ENCODE results near the gene ESPNL. TPM values are rescaled to one million over a fixed set of nuclear protein-coding genes. Genes with fewer than 3 reads are reported as not detected.

The ESPNL gene
- total and polyA plus RNA-seq, 2 donors: 0.23 to 3.5 TPM

GRCh38 chr2:238159071-238159539 is 59.0 kb downstream of the ESPNL start:
- no peaks in the 10 kb centered on the region for H3K4me1 ChIP-seq (ENCODE audit: insufficient read depth)
- WGBS: 4% methylated on average over 52 of the region's 52 CpGs
- no peaks in the 10 kb centered on the region for H3K36me3 ChIP-seq (ENCODE audit: insufficient read depth)
- no peak for DNase-seq (ENCODE audit: extremely low spot score)
- peak overlapping the region; percentile 35 for H3K4me3 ChIP-seq (ENCODE audit: low read depth, low read length)
- no peak overlapping the region for H3K27ac ChIP-seq (ENCODE audit: low read depth)

- H3K27ac ChIP-seq (ENCODE audit: low read depth): no peak overlapping the region
- no peak overlapping the region for H3K4me3 ChIP-seq (ENCODE audit: low read depth, low read length)
- no peaks in the 10 kb centered on the region for H3K4me1 ChIP-seq (ENCODE audit: insufficient read depth)
- DNase-seq (ENCODE audit: extremely low spot score): no peak
- no peaks in the 10 kb centered on the region for H3K36me3 ChIP-seq (ENCODE audit: insufficient read depth)
- WGBS: 64% methylated on average over 10 of the region's 10 CpGs
These were observed 59.6 kb downstream of the ESPNL start for GRCh38 chr2:238159661-238160205.

- 66% methylated on average over 23 of the region's 23 CpGs for WGBS
- no peaks in the 10 kb centered on the region for H3K4me1 ChIP-seq (ENCODE audit: insufficient read depth)
These were observed 60.3 kb downstream of the ESPNL start for GRCh38 chr2:238160206-238161129.

DNA sequence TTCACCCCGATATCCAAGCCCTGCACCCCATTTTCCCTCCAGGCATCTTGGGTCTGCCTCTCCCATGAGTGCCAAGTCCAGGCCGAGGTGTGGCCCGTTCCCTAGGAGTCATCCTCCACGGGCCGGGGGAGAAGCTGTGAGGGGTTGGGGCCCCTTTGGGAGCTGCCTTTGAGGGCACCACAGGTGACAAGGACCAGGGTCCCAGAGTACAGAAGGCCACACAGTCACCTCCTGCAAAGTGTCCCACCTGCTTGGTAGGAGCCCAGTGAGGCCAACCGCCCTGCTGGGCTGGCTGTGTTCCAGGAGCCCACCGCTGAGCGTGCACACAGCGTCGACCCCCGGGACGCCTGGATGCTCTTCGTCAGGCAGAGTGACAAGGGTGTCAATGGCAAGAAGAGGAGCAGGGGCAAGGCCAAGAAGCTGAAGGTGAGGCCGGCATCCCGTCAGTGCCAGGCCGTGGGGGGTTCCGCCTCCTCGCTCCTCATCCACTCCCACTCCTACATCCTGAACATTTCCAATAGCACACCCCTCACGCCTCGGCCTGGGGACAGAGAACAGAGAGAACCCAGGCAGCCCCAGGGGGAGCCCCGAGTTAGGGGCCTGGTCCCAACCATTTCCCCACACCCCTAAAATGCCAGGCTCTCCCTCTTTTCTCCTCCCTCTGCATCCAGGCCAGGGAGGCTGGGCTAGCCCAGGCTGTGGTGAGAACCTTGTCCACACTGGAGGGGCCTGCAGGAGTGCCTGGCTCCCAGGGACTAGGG is 61.3 kb downstream of the ESPNL start:
- 94% methylated on average over 21 of the region's 21 CpGs for WGBS
- no peak overlapping the region for H3K27ac ChIP-seq (ENCODE audit: low read depth)
- H3K4me3 ChIP-seq (ENCODE audit: low read depth, low read length): no peak overlapping the region
- DNase-seq (ENCODE audit: extremely low spot score): no peak
- no peaks in the 10 kb centered on the region for H3K36me3 ChIP-seq (ENCODE audit: insufficient read depth)
- H3K4me1 ChIP-seq (ENCODE audit: insufficient read depth): no peaks in the 10 kb centered on the region

More at GRCh38 chr2:238160206-238161129, 60.3 kb downstream of the ESPNL start:
- Histone ChIP-seq H3K4me3 (ENCODE audit: low read depth, low read length) (no peak overlapping the region), H3K27ac (ENCODE audit: low read depth) (no peak overlapping the region), H3K36me3 (ENCODE audit: insufficient read depth) (no peaks in the 10 kb centered on the region)
- DNase-seq (ENCODE audit: extremely low spot score): no peak

DNA sequence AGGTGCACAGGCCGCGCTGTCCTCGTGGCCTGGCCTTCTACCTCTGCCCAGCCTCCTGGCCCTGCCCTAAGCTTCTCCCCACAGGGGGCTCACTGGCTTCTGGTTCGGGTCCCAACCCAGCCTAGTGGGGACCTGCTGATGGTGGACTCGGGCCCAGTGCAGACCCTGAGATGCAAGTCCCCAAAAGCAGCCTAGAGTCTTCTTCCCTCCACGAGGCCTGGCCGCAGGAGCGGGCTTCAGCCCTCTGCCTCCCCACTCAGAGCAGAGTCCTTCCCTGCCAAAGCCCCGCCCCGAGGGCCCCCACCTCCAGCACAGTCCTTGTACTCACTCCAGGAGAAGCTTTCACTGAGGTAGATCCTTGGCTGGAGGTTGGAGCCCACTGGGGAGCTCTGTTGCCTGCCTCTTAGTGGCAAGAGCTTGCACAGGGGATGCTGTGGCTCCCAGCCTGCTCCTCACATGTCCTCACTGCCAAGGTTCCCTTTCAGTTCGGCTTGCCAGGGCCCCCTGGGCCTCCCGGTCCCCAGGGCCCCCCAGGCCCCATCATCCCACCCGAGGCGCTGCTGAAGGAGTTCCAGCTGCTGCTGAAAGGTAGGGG is 62.2 kb downstream of the ESPNL start:
- DNase-seq (ENCODE audit: extremely low spot score): no peak
- 82% methylated on average over 14 of the region's 14 CpGs for WGBS
- H3K4me1 ChIP-seq (ENCODE audit: insufficient read depth): no peaks in the 10 kb centered on the region
- H3K27ac ChIP-seq (ENCODE audit: low read depth): no peak overlapping the region
- H3K36me3 ChIP-seq (ENCODE audit: insufficient read depth): no peaks in the 10 kb centered on the region
- no peak overlapping the region for H3K4me3 ChIP-seq (ENCODE audit: low read depth, low read length)

DNA sequence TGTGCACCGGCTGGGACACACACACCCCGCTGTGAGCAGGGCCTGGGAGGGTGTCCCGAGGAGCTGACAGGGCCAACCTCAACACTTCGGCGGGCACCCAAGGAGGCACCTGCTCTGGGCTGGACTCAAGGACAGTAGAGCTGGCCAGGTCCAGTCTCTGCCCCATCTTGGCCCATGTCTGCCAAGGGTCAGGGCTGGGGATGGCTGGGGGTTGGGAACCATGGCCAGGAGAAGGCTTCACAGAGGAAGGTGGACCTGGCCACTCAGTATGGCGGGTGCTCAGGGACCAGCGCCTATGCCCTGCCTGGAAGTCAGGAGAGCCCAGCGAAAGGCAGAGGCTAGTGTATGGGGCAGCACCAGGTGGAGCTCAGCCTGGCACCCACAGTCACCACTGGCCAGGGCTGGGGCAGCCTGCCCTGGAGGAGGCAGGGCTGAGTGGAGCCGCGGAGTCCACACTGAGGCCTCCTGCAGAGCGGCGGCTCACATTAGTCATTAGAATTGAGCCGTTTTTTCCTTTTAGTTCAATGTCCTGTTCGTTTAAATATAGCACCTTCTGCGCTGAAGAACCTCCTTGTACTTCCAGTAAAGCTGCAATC is 62.8 kb downstream of the ESPNL start:
- no peak for DNase-seq (ENCODE audit: extremely low spot score)
- WGBS: 70% methylated on average over 15 of the region's 15 CpGs
- Histone ChIP-seq H3K4me3 (ENCODE audit: low read depth, low read length) (no peak overlapping the region), H3K4me1 (ENCODE audit: insufficient read depth) (no peaks in the 10 kb centered on the region), H3K27ac (ENCODE audit: low read depth) (no peak overlapping the region), H3K36me3 (ENCODE audit: insufficient read depth) (no peaks in the 10 kb centered on the region)

DNA sequence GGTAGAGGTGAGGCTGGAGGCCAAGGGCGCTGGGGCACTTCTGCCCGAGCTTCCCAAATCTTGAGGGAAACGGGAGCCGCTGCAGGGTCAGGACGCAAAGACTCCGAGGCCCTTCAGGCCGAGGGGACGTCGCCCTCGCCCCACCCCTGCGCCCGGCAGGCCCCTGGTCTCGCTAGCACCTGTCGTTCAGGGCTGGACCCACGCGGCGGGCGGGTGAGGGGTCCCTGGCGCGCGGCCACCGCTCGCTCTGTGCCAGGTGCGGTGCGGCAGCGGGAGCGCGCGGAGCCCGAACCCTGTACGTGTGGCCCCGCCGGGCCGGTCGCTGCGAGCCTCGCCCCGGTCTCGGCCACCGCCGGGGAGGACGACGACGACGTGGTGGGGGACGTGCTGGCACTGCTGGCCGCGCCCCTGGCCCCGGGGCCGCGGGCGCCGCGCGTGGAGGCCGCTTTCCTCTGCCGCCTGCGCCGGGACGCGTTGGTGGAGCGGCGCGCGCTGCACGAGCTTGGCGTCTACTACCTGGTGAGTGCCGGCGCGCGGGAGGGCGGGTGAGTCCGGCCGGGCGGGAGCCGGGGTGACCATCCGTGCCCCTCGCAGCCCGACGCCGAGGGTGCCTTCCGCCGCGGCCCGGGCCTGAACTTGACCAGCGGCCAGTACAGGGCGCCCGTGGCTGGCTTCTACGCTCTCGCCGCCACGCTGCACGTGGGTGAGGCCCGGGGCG is 63.5 kb downstream of the ESPNL start:
- H3K27ac ChIP-seq (ENCODE audit: low read depth): no peak overlapping the region
- H3K4me3 ChIP-seq (ENCODE audit: low read depth, low read length): peak overlapping the region; percentile 2
- 5% methylated on average over 95 of the region's 95 CpGs for WGBS
- no peak for DNase-seq (ENCODE audit: extremely low spot score)
- no peaks in the 10 kb centered on the region for H3K4me1 ChIP-seq (ENCODE audit: insufficient read depth)
- H3K36me3 ChIP-seq (ENCODE audit: insufficient read depth): no peaks in the 10 kb centered on the region

DNA sequence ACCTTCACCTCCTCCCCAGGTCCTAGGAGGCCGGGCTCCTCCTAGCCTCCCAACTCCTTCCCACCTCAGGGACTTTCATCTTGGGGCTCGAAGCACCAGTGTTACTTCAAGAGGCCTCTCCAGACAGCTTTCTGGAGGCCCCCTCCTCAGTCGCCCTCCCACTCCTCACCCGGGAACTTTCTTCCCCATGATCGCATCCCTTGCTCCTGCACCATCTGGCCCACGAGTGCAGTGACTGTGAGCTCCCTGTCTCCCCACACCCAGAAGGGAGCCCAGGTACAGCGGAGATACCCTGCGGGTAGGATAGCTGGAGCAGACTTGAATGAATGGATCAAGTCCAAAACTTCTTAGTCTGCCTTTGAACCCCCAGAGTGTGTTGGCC is 64.8 kb downstream of the ESPNL start:
- peaks cover under 1% of the 10 kb centered on the region for H3K36me3 ChIP-seq (ENCODE audit: insufficient read depth)
- H3K4me3 ChIP-seq (ENCODE audit: low read depth, low read length): no peak overlapping the region
- H3K27ac ChIP-seq (ENCODE audit: low read depth): no peak overlapping the region
- no peaks in the 10 kb centered on the region for H3K4me1 ChIP-seq (ENCODE audit: insufficient read depth)
- DNase-seq (ENCODE audit: extremely low spot score): no peak
- 93% methylated on average over 8 of the region's 8 CpGs for WGBS

- WGBS: 90% methylated on average over 12 of the region's 12 CpGs
These were observed 65.3 kb downstream of the ESPNL start for GRCh38 chr2:238165288-238165921.

GRCh38 chr2:238166391-238167343 is 66.5 kb downstream of the ESPNL start:
- 84% methylated on average over 24 of the region's 24 CpGs for WGBS
- no peak for DNase-seq (ENCODE audit: extremely low spot score)

More at GRCh38 chr2:238165288-238165921, 65.3 kb downstream of the ESPNL start:
- DNase-seq (ENCODE audit: extremely low spot score): no peak
- Histone ChIP-seq H3K4me1 (ENCODE audit: insufficient read depth) (no peaks in the 10 kb centered on the region), H3K36me3 (ENCODE audit: insufficient read depth) (peaks cover 2% of the 10 kb centered on the region), H3K4me3 (ENCODE audit: low read depth, low read length) (no peak overlapping the region), H3K27ac (ENCODE audit: low read depth) (no peak overlapping the region)

GRCh38 chr2:238167344-238167715 is 67.2 kb downstream of the ESPNL start:
- no peak overlapping the region for H3K27ac ChIP-seq (ENCODE audit: low read depth)
- WGBS: 89% methylated on average over 7 of the region's 7 CpGs
- no peak for DNase-seq (ENCODE audit: extremely low spot score)
- no peak overlapping the region for H3K4me3 ChIP-seq (ENCODE audit: low read depth, low read length)
- peaks cover 4% of the 10 kb centered on the region for H3K36me3 ChIP-seq (ENCODE audit: insufficient read depth)
- H3K4me1 ChIP-seq (ENCODE audit: insufficient read depth): no peaks in the 10 kb centered on the region

More at GRCh38 chr2:238166391-238167343, 66.5 kb downstream of the ESPNL start:
- H3K36me3 ChIP-seq (ENCODE audit: insufficient read depth): peaks cover 3% of the 10 kb centered on the region
- no peaks in the 10 kb centered on the region for H3K4me1 ChIP-seq (ENCODE audit: insufficient read depth)
- H3K4me3 ChIP-seq (ENCODE audit: low read depth, low read length): no peak overlapping the region
- H3K27ac ChIP-seq (ENCODE audit: low read depth): no peak overlapping the region
